Thyroid gland (tissue), 4 donors: ENCODE results near the gene SEC16B. TPM values are rescaled to one million over a fixed set of nuclear protein-coding genes. Genes with fewer than 3 reads are reported as not detected.

Experiments used
- DNase-seq, 2 donors: peaks; one replicate each; pipeline ENCODE4 v3.0.0-alpha.2; 2019
- H3K27ac ChIP-seq, 3 donors: fragments of 200-600 bp; sonication (generic); 1 replicate in 2 of 3; 2 replicates in 1 of 3; pipeline ENCODE4 v1.5.1; 2016 to 2019; ENCODE audit warnings: mild to moderate bottlenecking in 1 of 3, moderate library complexity in 1 of 3
- H3K27me3 ChIP-seq: fragments of 200-600 bp; sonication (generic); one replicate; pipeline ENCODE4 v1.5.1; 2019
- H3K36me3 ChIP-seq, 2 donors: fragments of 200-600 bp; sonication (generic); one replicate each; pipeline ENCODE4 v1.5.1; 2016 to 2019
- H3K4me1 ChIP-seq, 2 donors: fragments of 200-600 bp; sonication (generic); one replicate each; pipeline ENCODE4 v1.5.1; 2017 to 2019
- H3K4me3 ChIP-seq, 3 donors: fragments of 200-600 bp; sonication (generic); replicated peaks in 1 of 3; 1 replicate in 2 of 3; 2 replicates in 1 of 3; pipeline ENCODE4 v1.5.1; 2016; ENCODE audit warnings: mild to moderate bottlenecking in 1 of 3
- H3K9me3 ChIP-seq: fragments of 200-600 bp; sonication (generic); one replicate; pipeline ENCODE4 v1.5.1; 2017
- CTCF ChIP-seq, 6 experiments: fragments of 200-600 bp in 3 of 6; fragments of 450-650 bp in 3 of 6; sonication (generic) in 3 of 6; IDR thresholded peaks; one replicate each; pipeline ENCODE4 v1.5.1; 2016 to 2019; ENCODE audit warnings: antibody characterized with exemption in 6 of 6, mild to moderate bottlenecking in 2 of 6, inconsistent platforms in 1 of 6, moderate library complexity in 1 of 6
- POLR2A ChIP-seq, 2 donors: fragments of 450-650 bp; IDR thresholded peaks; one replicate each; pipeline ENCODE4 v1.6.1; 2017; ENCODE audit warnings: antibody characterized with exemption in 2 of 2, mild to moderate bottlenecking in 2 of 2, moderate library complexity in 1 of 2
- WGBS, 2 donors: methylation state at CpG; one replicate each; pipeline ENCODE4 v1.1.5; 2017; 5-methylcytosine and 5-hydroxymethylcytosine counted together
- intact Hi-C: fragments of 100-400 bp; cut with DNase I; formaldehyde crosslinking; loops from one replicate; pipeline ENCODE4 v1.15.1; 2023
- total RNA-seq, 4 donors: library from RNA; depleted of rRNA; stranded (reverse); fragments of >200 nt; gene quantifications; one replicate each; pipeline ENCODE4 v1.2.3, GENCODE V29; 2016

SEC16B gene
- total RNA-seq, 4 donors from 2014 or later, result 3.8 to 12.8 (median 6.2) TPM

GRCh38 chr1:177914603-177915002 is 55.3 kb downstream of the SEC16B start:
- intact Hi-C loops, result no loop called here
- WGBS, 2 donors, result 89 to 91% methylated on average over 7 of the region's 7 CpGs
- no peak for DNase-seq

DNA sequence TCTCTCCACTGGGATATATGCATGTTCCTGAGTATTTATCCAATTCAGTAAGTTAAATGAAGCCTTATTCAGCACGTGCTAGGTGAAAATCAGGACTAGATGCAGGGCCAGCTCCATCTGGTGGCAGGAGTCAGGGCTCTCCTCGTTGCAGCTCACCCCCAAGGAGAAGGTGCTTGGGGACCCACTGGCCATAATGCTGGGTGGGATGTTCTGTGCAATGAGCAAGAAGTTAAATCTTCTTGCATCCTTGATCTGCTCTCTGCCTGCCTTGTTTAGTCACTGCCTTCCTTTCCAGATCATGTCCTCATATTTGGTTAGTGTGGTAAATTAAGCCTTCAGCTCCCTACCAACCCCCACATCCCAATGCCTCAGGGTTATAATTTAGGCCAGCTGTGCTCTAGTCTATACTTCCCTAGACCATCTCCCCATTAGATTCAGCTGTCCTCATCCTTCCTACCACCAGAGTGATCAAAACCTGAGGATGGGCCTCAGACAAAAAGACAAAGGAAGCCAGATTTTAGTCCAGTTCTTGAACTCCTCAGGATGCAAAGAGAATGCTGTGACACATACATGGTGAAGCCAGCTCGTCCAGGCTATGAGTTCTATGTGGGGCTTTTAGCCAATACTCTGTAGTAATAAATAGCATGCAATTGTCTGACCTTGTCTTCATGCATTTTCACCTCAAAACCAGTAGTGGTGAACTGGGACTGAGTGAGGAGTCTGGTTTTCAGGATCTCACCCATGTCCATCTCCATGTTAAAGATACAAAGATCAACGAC is 55.9 kb downstream of the SEC16B start:
- Histone ChIP-seq H3K27ac (no peak overlapping the region), H3K27me3 (no peaks in the 10 kb centered on the region), H3K4me1 (no peaks in the 10 kb centered on the region), H3K4me3 (no peak overlapping the region), H3K36me3 (no peaks in the 10 kb centered on the region), H3K9me3 (no peaks in the 10 kb centered on the region)
- TF ChIP-seq CTCF (IDR thresholded peaks at IDR 0.05) (no peak), POLR2A (IDR thresholded peaks at IDR 0.05) (no peak)
- 33 to 46% methylated on average over 4 of the region's 4 CpGs for WGBS, 2 donors
- no peak for DNase-seq
- intact Hi-C loops, result no loop called here

More at GRCh38 chr1:177914603-177915002, 55.3 kb downstream of the SEC16B start:
- no peak overlapping the region for H3K4me3 ChIP-seq
- no peak for TF ChIP-seq POLR2A (IDR thresholded peaks at IDR 0.05)
- no peaks in the 10 kb centered on the region for H3K9me3 ChIP-seq
- no peaks in the 10 kb centered on the region for H3K36me3 ChIP-seq
- no peaks in the 10 kb centered on the region for H3K4me1 ChIP-seq
- no peaks in the 10 kb centered on the region for H3K27me3 ChIP-seq
- H3K27ac ChIP-seq, result no peak overlapping the region

DNA sequence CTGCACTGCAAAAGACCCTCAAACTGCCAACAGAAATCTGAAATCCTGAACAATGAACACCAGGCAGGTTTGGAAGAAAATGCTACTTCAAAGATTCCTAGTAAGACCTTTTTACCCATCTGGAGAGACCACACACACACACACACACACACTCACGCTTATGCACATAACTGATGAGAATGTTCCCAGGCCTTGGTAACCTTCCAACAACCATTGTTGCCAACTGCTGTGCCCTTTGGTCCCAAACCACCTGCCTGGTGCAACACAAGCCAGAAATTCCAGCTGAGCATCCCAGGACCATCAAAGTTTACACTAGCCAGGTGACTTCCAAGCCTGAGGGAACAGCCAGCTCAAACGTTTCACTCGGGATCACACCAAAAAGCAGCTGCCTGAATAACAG is 56.9 kb downstream of the SEC16B start:
- Histone ChIP-seq H3K36me3 (no peaks in the 10 kb centered on the region), H3K27ac (no peak overlapping the region), H3K27me3 (no peaks in the 10 kb centered on the region), H3K4me3 (no peak overlapping the region), H3K9me3 (no peaks in the 10 kb centered on the region), H3K4me1 (no peaks in the 10 kb centered on the region)
- no peak for TF ChIP-seq CTCF (IDR thresholded peaks at IDR 0.05)
- no peak for TF ChIP-seq POLR2A (IDR thresholded peaks at IDR 0.05)
- peak in 1 of 2 donors; percentile 16 for DNase-seq
- intact Hi-C loops, result no loop called here
- 26 to 33% methylated on average over 3 of the region's 3 CpGs for WGBS, 2 donors

DNA sequence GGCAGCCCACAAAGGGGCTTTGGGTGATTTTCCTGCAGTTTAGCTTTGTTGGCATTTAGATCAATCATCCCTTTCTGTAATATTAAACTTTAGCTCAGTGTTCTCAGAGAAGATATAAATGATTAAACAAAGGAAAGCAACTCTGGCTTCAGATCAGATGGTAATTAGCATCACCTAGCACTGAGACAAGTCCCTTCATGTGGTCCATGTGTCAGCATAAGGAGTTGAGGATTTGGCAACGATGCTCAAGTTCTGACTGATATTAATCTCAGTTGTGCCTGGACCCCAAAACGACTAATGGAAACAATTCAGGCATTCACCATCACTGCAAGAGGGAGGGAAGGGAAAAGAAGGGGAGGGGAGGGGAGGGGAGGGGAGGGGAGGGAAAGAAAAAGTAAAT is 60.4 kb downstream of the SEC16B start:
- DNase-seq, result no peak
- Histone ChIP-seq H3K4me1 (no peaks in the 10 kb centered on the region), H3K9me3 (no peaks in the 10 kb centered on the region), H3K36me3 (no peaks in the 10 kb centered on the region), H3K27ac (no peak overlapping the region), H3K27me3 (no peaks in the 10 kb centered on the region), H3K4me3 (no peak overlapping the region)
- intact Hi-C loops, result no loop called here
- TF ChIP-seq POLR2A (IDR thresholded peaks at IDR 0.05) (no peak), CTCF (IDR thresholded peaks at IDR 0.05) (no peak)
- WGBS, 2 donors, result 55 to 62% methylated on average over 2 of the region's 2 CpGs

GRCh38 chr1:177907000-177907399 is 62.9 kb downstream of the SEC16B start:
- Histone ChIP-seq H3K9me3 (no peaks in the 10 kb centered on the region), H3K27me3 (no peaks in the 10 kb centered on the region), H3K4me3 (no peak overlapping the region), H3K4me1 (no peaks in the 10 kb centered on the region), H3K36me3 (no peaks in the 10 kb centered on the region), H3K27ac (no peak overlapping the region)
- WGBS, 2 donors, result 86 to 91% methylated on average over 5 of the region's 5 CpGs
- no peak for DNase-seq
- TF ChIP-seq CTCF (IDR thresholded peaks at IDR 0.05) (no peak), POLR2A (IDR thresholded peaks at IDR 0.05) (no peak)
- intact Hi-C loops, result no loop called here
